HG02840 (cell line): ENCODE data around the gene GPHN.
"Not testable (repeated sequence)": the region's sequence is repeated elsewhere in the genome, so short reads cannot be mapped to it uniquely, and the experiment has no call there.

ENCODE experiments used
- ATAC-seq: cut with Tn5 transposase; IDR thresholded peaks from one replicate; pipeline ENCODE4 v1.9.1; 2021; ENCODE audit warnings: mild to moderate bottlenecking, moderate library complexity, moderate number of reproducible peaks; ENCODE audit not compliant: unreplicated experiment, low FRiP score

Gene GPHN

DNA sequence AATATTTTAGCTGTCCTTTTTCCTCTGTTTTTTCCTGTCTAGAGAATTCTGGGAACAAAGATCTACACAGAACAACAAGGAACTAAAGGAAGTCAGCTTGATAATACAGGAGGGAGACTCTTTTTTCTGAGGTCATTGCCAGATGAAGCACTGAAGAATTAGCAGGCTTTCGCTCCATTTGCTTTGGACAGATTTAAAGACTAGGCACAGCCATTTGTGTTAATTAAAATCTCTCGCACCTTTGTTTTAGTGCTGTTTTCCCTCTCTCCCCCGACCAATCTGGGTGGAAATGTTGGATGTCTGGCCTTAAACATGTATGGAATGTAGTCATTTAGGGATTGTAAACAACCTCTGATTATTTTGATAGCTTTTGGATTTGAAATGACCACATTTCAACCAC is 9.6 kb upstream of the GPHN start:
- ATAC-seq: no peak

DNA sequence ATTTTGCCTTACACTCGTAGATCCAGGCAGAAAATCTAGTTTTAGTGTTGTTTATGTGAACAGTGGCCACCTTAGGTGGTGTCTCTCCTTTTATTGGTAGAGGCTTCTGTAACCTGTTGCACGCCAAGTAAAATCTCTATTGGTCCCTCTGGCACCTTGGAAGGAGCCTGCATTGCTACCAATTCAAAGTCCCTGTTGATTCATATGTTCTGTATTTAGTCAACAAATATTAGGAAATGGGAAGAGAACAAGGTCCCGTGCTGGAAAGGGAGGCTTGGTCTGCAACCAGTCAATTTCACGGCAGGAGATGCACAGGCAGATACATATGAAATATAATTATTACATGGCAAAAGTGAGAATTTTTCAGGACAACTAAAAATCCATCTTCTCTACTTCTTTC is 6.4 kb upstream of the GPHN start:
- no peak for ATAC-seq

DNA sequence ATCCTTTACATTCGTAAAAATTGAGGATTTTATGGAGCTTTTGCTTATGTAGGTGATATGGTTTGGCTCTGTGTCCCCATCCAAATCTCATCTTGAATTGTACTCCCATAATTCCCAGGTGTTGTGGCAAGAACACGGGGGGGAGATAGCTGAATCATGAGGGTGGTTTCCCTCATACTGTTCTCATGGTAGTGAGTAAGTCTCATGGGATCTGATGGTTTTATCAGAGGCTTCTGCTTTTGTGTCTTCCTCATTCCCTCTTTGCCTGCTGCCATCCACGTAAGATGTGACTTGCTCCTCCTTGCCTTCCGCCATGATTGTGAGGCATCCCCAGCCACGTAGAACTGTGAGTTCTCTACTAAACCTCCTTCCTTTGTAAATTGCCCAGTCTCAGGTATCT is 5.1 kb upstream of the GPHN start:
- ATAC-seq: not testable (repeated sequence)

DNA sequence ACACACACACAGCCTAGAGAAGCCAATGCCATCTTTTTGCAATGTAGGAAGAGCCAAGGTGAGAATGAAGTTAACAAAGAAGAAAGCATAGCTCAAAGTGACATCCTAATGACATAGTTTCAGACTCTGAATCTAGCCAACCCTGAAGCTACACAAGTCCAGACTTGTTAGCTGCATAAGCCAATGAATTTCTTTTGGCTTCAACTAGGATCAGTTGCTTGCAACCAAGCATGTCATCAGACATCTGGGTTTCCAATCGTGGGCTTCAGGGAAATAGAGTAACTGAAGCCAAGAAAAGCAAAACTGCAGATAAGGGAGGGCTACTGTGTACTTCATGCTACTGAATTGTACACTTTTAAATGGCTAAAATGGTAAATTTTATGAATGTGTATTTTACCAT is 4.4 kb upstream of the GPHN start:
- ATAC-seq: no peak

DNA sequence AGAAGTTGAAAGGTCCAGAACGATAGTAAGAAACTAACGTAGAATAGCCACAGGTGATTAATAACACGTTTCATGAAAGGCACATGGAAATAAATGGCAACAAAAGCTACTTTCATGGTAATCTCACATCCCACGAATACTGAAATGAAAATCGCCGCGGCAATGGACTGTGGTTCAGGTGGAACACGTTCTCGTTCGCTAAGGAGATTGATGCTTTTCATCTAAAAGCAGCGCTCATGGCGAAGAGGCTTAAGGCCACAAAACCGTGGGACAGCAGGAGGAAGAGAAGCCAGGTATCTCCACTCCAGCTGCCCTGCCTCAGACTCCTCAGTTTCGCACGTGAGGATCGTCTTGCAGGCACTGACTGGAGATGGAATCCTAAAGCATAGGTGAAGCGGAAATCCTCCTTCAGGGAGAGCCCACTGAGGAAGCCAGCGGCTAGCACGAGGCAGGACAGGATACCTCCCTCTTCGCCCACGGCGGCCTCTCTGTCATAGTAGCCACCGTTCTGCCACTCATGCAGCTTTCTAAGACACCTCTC is 696 bp upstream of the GPHN start:
- ATAC-seq: peak; percentile 7

DNA sequence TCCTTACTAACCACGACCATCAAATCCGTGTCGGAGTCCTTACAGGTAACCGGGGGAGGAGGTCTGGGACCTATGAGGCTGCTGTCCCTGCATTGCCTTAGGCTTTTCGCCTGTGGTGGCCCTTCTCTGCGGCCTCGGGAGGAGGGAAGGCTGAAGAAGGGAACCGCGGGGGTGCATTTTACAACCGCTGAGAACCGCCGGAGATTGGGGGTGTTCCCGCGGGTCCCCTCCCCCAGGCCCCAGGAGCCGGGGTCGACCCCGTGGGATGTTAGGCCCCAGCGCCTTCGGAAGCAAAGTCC is 549 bp downstream of the GPHN start:
- ATAC-seq: peak; percentile 0

DNA sequence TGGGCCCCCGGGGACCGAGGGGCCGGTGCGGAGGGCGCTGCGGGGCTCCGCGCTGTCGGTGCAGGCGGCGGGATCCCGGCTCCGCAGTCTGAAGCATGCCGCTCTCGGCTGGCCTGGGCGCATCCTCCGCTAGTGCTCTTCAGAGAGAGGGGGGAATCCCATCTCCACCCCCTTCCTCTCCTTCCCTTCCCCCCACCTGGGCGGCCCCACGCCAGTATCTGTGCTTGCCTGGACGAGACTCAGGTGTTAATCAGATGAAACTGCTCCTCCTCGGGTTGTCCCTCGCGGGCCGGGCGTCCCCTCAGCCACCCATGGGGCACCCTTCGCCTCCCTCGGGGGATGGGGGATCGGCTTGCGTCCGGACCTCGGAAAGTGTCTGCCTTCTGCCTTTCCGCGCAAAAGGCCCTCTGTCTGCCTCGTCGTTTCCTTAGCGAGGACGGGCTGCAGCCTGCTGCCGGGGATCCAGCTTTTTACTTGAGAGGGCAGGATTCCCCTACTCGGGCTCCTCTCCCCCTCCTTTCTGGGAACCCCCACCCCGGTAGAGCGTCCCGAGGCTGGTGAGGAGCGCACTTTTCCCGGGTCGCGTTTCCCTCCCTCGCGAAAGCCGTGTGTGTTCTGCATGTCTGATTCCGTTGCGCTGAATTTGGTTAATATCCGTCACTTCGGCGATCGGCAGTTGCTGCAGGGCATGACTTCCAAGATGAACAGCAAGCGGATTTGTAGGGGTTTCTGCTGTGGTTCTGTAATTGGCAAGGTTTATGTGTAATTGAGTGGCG is 1.1 kb downstream of the GPHN start:
- ATAC-seq: no peak

DNA sequence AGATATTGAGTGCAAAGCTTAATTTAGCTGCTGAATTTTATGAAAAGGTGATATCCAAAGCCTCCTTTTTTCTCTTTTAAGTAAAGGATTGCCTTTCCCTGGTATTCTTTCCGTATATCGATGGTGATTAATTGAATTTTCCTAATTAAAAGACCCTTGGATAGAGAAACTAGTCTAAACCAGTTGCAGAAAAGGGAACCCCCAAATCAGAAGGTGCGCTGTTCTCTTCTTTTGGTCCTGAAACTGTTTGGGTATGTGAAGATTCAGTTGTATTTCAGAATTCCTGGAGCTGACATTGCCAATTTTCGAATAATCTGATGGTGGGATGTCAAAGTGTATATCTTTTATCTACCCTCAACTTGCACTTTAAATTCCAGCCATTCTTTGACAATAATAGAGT is 1.9 kb downstream of the GPHN start:
- ATAC-seq: no peak

DNA sequence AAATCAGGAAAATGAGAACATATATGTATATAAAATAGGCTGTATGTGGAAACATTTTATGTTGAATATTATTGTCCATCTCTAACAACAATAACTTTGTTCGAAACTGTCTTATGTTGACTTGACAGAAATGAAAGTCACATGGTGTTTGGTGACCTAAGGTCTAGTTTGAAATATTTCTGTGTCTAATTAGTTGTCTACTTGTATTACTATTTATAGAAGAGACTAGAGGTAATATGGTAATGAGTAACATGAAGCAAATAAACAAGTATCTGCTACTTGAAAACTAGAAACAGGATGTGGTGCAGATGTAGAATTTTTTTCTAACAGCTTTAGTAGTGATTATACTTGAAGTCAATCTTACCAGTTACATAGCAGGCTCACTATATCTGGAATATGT is 3.9 kb downstream of the GPHN start:
- no peak for ATAC-seq

DNA sequence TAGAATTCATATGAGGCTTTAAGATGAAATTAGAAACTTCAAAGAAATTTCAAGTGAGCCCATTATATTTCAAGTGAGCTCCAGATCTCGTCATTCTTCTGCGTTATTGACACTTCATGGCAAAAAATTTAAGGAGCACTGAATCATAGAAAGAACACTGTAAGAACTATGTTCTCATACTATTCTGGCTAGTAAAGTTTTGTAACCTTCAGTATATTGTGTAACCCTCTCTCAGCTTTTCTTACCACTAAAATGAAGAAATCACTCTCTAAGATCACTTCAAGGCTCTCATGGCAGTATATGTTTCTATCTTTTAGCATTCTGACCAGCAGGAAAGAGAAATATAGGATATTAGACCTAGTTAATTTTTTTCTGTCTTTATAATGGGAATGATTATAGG is 6.3 kb downstream of the GPHN start:
- ATAC-seq: no peak

DNA sequence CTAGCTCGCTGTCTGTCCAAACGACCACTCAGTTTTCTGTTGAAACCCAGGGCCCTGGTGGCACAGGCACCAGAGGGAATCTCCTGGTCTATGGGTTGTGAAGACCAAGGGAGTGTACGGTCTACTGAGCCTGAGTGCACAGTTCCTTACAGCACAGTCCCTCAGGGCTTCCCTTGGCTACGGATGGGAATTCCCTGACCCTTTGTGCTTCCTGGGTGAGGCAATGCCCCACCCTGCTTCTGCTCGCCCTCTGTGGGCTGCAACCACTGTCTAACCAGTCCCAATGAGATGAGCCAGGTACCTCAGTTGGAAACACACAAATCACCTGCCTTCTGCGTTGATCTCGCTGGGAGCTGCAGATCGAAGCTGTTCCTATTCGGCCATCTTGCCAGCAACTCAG is 22.6 kb downstream of the GPHN start:
- no peak for ATAC-seq

DNA sequence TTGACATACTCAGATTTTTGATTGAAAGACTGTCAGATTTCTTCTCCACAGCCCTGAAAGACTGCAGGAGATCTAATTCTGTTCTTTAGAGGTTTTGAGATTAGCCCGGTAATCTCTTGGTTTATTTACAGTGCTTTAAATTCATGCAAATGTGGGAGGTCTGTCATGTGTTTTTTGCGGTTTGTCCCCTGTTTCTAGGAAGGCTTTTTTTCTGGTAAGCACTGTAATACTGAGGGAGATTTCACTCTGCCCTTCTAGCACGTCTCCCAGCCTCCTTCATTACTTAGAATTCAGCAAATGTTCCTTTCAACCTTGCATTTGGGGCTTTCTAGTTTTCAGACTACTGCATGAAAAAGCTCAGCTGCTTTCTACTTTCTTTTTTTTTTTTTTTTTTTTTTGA is 31.1 kb downstream of the GPHN start:
- ATAC-seq: no peak

DNA sequence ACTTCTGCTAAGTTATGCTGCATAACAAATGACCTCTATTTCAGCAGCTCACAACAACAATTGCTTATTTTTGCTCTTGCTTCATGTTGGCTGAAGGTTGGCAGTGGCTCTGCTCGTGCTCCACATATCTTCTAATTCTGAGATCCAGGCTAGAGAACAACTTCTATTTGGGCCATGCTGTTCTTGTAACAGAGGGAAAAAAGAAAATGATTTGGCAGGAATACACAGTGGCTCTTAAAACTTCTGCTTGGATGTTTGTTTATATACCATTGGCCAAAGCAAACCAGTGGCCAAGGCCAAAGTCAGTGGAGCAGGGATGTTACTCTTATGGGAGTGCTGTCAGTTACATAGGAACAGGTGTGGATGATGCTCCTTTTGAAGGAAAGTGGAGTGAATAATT is 32.1 kb downstream of the GPHN start:
- no peak for ATAC-seq

DNA sequence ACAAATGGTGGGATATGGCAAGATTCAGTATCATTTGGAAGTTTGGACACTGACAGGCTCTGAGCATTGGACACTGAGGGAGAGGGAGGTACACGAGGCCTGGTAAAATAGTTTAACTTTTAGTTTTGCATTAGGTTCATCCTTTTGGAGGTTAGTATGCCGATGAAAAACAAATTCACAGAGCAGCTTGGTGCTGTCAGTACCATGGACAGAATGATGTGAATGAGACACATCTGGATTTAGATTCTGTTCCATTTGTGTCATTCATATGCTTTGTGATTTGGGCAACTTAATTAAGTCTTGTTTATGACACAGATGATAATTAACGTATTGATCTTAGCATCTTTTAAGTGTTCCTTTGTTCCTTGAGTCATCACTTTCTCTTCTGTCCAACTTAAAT is 33.7 kb downstream of the GPHN start:
- no peak for ATAC-seq

DNA sequence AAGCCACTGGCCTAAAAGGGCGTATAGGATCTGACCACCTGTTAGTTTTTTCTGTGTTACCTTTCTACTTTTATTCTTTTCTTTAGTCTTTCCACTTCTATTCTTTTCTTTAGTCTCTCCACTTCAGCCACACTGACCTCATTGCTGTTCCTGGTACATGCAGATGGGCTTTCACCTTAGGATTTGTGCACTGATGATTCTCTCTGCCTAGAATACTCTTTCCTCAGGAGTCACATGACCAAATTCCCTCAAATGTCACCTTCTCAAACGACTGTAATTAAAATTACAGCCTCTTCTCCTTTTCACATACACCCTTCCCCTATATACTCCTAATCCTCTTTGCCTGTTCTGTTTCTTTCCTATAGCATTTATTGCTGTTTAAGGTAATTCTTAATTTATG is 36.0 kb downstream of the GPHN start:
- no peak for ATAC-seq

DNA sequence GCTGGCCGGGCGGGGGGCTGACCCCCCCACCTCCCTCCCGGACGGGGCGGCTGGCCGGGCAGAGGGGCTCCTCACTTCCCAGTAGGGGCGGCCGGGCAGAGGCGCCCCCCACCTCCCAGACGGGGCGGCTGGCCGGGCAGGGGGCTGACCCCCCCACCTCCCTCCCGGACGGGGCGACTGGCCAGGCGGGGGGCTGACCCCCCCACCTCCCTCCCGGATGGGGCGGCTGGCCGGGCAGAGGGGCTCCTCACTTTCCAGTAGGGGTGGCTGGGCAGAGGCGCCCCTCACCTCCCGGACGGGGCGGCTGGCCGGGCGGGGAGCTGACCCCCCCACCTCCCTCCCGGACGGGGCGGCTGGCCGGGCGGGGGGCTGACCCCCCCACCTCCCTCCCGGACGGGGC is 37.2 kb downstream of the GPHN start:
- not testable (repeated sequence) for ATAC-seq

DNA sequence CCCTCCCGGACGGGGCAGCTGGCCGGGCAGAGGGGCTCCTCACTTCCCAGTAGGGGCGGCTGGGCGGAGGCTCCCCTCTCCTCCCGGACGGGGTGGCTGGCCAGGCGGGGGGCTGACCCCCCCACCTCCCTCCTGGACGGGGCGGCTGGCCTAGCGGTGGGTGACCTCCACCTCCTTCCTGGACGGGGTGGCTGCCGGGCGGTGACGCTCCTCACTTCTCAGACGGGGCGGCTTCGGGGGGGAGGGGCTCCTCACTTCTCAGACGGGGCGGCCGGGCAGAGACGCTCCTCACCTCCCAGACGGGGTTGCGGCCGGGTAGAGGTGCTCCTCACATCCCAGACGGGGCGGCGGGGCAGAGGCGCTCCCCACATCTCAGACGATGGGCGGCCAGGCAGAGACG is 37.8 kb downstream of the GPHN start:
- ATAC-seq: not testable (repeated sequence)

DNA sequence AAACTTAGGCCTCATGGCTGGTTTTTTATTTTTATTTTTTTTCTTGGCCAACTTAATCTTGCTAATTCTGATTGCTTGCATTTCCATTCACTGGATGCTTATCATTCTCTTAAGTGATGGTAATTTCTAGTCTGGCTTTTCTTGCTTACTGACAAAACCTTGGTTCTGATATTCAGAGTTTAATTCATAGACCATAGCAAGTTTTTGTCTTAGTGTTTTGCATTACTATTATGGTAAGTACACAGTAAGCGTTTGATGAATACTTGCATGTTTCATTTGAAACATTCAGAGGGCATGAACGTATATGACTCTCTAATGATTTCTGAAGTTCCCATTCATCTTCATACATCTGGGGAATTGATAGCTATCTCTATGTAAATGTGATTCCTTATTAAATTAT is 55.8 kb downstream of the GPHN start:
- ATAC-seq: no peak

DNA sequence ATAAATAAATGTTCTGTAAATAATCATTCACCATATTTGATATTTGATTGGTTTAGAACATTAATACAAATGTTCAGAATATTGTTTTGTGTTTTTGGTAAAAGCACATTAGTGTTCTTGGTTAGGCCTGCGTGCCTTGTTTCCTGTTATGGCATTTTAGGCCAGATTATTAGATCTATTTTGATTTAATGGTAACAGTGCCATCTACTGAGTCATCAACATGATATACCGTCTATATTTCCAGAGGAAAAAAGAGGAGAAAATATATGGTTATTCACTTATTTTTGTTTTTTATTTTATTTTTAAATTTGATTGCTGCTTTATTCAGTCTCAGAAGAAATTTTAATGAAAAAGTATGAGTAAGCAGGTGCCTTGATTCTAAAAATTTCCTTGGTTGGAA is 60.3 kb downstream of the GPHN start:
- ATAC-seq: no peak

DNA sequence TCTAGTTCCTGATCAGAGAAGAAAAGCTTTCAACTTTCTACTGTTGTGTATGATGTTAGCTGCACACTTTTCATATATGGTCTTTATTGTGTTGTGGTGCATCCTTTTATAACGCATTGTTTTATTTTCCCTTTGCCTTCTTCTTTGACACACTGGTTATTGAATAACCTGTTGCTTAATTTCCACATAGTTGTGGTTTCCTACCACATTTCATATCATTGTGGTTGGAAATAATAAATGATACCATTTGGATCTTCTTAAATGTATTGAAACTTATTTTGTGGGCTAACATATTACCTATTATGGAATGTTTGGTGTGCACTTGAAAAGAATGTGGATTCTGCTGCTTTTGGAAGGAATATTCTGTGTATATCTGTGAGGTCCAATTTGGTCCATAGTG is 64.9 kb downstream of the GPHN start:
- no peak for ATAC-seq

DNA sequence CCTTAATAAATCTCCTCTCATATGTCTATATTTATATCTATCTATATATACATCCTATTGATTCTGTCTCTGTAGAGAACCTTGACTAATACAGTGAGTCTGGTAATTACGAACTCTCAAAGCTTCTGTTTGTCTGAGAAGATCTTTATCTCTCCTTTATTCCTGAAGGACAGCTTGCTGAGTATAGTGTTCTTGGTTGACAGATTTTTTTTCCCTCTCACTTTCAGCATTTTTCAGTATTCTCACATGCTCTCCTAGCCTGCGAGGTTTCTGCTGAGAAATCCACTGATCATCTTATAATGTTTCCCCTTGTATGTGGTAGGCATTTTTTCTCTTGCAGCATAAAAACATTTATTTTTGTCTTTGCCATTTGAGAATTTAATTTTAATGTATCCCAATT is 67.1 kb downstream of the GPHN start:
- ATAC-seq: no peak

DNA sequence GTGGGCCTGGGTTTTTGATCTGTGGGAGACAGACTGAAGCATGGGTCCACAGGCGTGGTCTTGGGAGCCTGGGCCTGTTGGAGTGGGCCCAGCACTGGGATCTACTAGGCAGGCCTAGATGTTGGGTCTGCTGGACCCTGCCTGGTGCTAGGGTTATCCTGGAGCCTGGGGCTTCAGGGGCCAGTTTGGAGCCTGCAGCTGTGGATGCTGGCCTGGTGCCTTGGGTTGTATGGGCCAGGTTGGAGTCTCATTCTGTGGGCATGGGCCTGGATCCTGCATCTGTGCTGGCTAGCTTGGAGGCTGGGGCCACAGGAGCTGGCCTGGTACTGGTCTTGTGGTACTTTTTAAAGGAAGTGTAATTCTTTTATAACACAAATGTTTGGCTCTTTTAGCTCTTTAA is 68.0 kb downstream of the GPHN start:
- no peak for ATAC-seq

DNA sequence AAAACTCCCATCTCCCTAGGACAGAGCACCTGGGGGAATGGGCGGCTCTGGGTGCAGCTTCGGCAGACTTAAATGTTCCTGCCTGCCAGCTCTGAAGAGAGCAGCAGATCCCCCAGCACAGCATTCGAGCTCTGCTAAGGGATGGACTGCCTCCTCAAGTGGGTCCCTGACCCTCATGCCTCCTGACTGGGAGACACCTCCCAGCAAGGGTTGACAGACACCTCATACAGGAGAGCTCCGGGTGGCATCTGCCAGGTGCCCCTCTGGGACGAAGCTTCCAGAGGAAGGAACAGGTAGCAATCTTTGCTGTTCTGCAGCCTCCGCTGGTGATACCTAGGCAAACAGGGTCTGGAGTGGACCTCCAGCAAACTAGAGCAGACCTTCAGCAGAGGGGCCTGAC is 79.8 kb downstream of the GPHN start:
- not testable (repeated sequence) for ATAC-seq
